Measurements from ENCODE around the gene DNAJC8. TPM values are rescaled to one million over a fixed set of nuclear protein-coding genes. Genes with fewer than 3 reads are reported as not detected.
A peak's percentile ranks its signal among the peaks of the same experiment; 100 is the strongest.

Gene DNAJC8
- total RNA-seq, 5 donors from 2014 or later (not counting 1 experiment from before 2014, with no cell fraction given): 61.8 to 68.0 (median 67.2) TPM

GRCh38 chr1:28240024-28240423 is 7.2 kb upstream of the DNAJC8 start:
- H3K4me3 ChIP-seq (ENCODE audit: control insufficient read depth in 1 of 2, extremely low read depth in 1 of 2, low read length in 1 of 2): no peak overlapping the region
- no peak overlapping the region for H3K27ac ChIP-seq (ENCODE audit: low read length)
- Mint-ChIP-seq H3K27ac (no peak overlapping the region), H3K9me3 (no peaks in the 10 kb centered on the region), H3K27me3 (no peaks in the 10 kb centered on the region), H3K4me3 (no peak overlapping the region), H3K36me3 (no peaks in the 10 kb centered on the region), H3K4me1 (peaks cover 23 to 29% (median 24%) of the 10 kb centered on the region in 3 donors)
- ATAC-seq (replicated peaks in 1 of 4): no peak
- DNase-seq: no peak
- no peaks in the 10 kb centered on the region for H3K9me3 ChIP-seq
- peaks cover 0 to 6% of the 10 kb centered on the region in 2 donors for H3K36me3 ChIP-seq (ENCODE audit: control insufficient read depth in 2 of 2, extremely low read depth in 1 of 2, insufficient read depth in 1 of 2, low read length in 1 of 2)
- H3K27me3 ChIP-seq (replicated peaks in 1 of 2; ENCODE audit: control insufficient read depth in 2 of 2, extremely low read depth in 1 of 2, insufficient read depth in 2 of 2, low read length in 1 of 2): no peaks in the 10 kb centered on the region
- CTCF ChIA-PET: no interaction called here
- WGBS (ENCODE audit: insufficient coverage): 100% methylated on average over 3 of the region's 4 CpGs
- peaks cover 35 to 46% of the 10 kb centered on the region in 2 experiments for H3K4me1 ChIP-seq (ENCODE audit: control insufficient read depth in 1 of 2, extremely low read depth in 1 of 2, insufficient read depth in 2 of 2, low read length in 2 of 2)
- POLR2A ChIA-PET: no interaction called here

- 80% methylated on average over 1 of the region's 2 CpGs for WGBS (ENCODE audit: insufficient coverage)
- Mint-ChIP-seq H3K9me3 (no peaks in the 10 kb centered on the region), H3K4me1 (peaks cover 13 to 22% (median 16%) of the 10 kb centered on the region in 3 donors), H3K27ac (peak overlapping the region in 1 of 2 donors; percentile 34), H3K36me3 (no peaks in the 10 kb centered on the region), H3K27me3 (no peaks in the 10 kb centered on the region), H3K4me3 (no peak overlapping the region)
- Histone ChIP-seq H3K36me3 (ENCODE audit: control insufficient read depth in 2 of 2, extremely low read depth in 1 of 2, insufficient read depth in 1 of 2, low read length in 1 of 2) (peaks cover 0 to 6% of the 10 kb centered on the region in 2 donors), H3K27me3 (replicated peaks in 1 of 2; ENCODE audit: control insufficient read depth in 2 of 2, extremely low read depth in 1 of 2, insufficient read depth in 2 of 2, low read length in 1 of 2) (no peaks in the 10 kb centered on the region), H3K27ac (ENCODE audit: low read length) (no peak overlapping the region), H3K9me3 (no peaks in the 10 kb centered on the region), H3K4me1 (ENCODE audit: control insufficient read depth in 1 of 2, extremely low read depth in 1 of 2, insufficient read depth in 2 of 2, low read length in 2 of 2) (peaks cover 26 to 36% of the 10 kb centered on the region in 2 experiments), H3K4me3 (ENCODE audit: control insufficient read depth in 1 of 2, extremely low read depth in 1 of 2, low read length in 1 of 2) (no peak overlapping the region)
- DNase-seq (no peak), ATAC-seq (replicated peaks in 1 of 4) (no peak)
- CTCF ChIA-PET: no interaction called here
- POLR2A ChIA-PET: interaction anchor here (0.6 to 0.7 kb wide), 3 partner anchors 211 to 1264 kb away, joined by 6 read pairs; no protein-coding TSS in a partner anchor
Observed at GRCh38 chr1:28239004-28239403, 6.2 kb upstream of the DNAJC8 start.

GRCh38 chr1:28236656-28237322 is 4.0 kb upstream of the DNAJC8 start:
- 0% methylated on average over 12 of the region's 20 CpGs for WGBS (ENCODE audit: insufficient coverage)
- H3K27ac ChIP-seq (ENCODE audit: low read length): peak overlapping the region; percentile 83

GRCh38 chr1:28235755-28236655 is 3.2 kb upstream of the DNAJC8 start, which contains the start of gene ATP5IF1:
ATP5IF1 (plus strand) TSS chr1:28236124; CDS start chr1:28236184, 60 bp downstream.
- DNase-seq: peak; percentile 80 to 97 (median 94)
- Histone ChIP-seq H3K4me3 (ENCODE audit: control insufficient read depth in 1 of 2, extremely low read depth in 1 of 2, low read length in 1 of 2) (peak within 1 kb of the TSS; percentile 97 to 99), H3K27ac (ENCODE audit: low read length) (peak within 1 kb of the TSS; percentile 83), H3K9me3 (no peaks in the 10 kb centered on the region), H3K36me3 (ENCODE audit: control insufficient read depth in 2 of 2, extremely low read depth in 1 of 2, insufficient read depth in 1 of 2, low read length in 1 of 2) (peaks cover 0 to 6% of the 10 kb centered on the region in 2 donors), H3K4me1 (ENCODE audit: control insufficient read depth in 1 of 2, extremely low read depth in 1 of 2, insufficient read depth in 2 of 2, low read length in 2 of 2) (peaks cover 18 to 43% of the 10 kb centered on the region in 2 experiments), H3K27me3 (replicated peaks in 1 of 2; ENCODE audit: control insufficient read depth in 2 of 2, extremely low read depth in 1 of 2, insufficient read depth in 2 of 2, low read length in 1 of 2) (no peaks in the 10 kb centered on the region)
- POLR2A ChIA-PET: interaction anchor here (0.6 to 2.5 kb wide), 7 partner anchors 8 to 1684 kb away, joined by 3 to 37 read pairs (median 4); partner anchors contain the start of gene MED18 (in 1 of the 2)
- Mint-ChIP-seq H3K27ac (no peak within 1 kb of the TSS), H3K4me1 (peaks cover 21 to 28% (median 23%) of the 10 kb centered on the region in 3 donors), H3K9me3 (no peaks in the 10 kb centered on the region), H3K27me3 (no peaks in the 10 kb centered on the region), H3K4me3 (no peak within 1 kb of the TSS), H3K36me3 (peaks cover 3% of the 10 kb centered on the region)
- CTCF ChIA-PET: interaction anchor here (0.6 to 1.7 kb wide), 7 partner anchors 10 to 681 kb away, joined by 3 to 20 read pairs (median 4); partner anchors contain the start of genes EYA3 (in 1 of the 2) and YTHDF2 (in 1 of the 2)
- peak; percentile 95 to 97 (median 97) for ATAC-seq (replicated peaks in 1 of 4)
- WGBS (ENCODE audit: insufficient coverage): under 1% methylated on average over 60 of the region's 60 CpGs

More at GRCh38 chr1:28236656-28237322, 4.0 kb upstream of the DNAJC8 start:
- no peaks in the 10 kb centered on the region for H3K9me3 Mint-ChIP-seq
- peak overlapping the region; percentile 97 to 99 for H3K4me3 ChIP-seq (ENCODE audit: control insufficient read depth in 1 of 2, extremely low read depth in 1 of 2, low read length in 1 of 2)
- ATAC-seq (replicated peaks in 1 of 4) (no peak), DNase-seq (peak in 3 of 35 experiments; percentile 4 to 30 (median 25))
- H3K4me1 Mint-ChIP-seq: peaks cover 18 to 25% (median 21%) of the 10 kb centered on the region in 3 donors
- peaks cover 3% of the 10 kb centered on the region for H3K36me3 Mint-ChIP-seq
- H3K4me3 Mint-ChIP-seq: no peak overlapping the region
- no peaks in the 10 kb centered on the region for H3K9me3 ChIP-seq
- ChIA-PET CTCF (interaction anchor here in 1 of 2 donors (1.0 to 1.7 kb wide), 2 partner anchors 9 to 12 kb away, joined by 6 to 20 read pairs; no protein-coding TSS in a partner anchor), POLR2A (interaction anchor here (0.6 to 2.5 kb wide), 5 partner anchors 9 to 431 kb away, joined by 4 to 37 read pairs (median 19); partner anchors contain the start of gene MED18 (in 1 of the 2))
- H3K27me3 Mint-ChIP-seq: no peaks in the 10 kb centered on the region
- H3K36me3 ChIP-seq (ENCODE audit: control insufficient read depth in 2 of 2, extremely low read depth in 1 of 2, insufficient read depth in 1 of 2, low read length in 1 of 2): peaks cover 0 to 6% of the 10 kb centered on the region in 2 donors
- H3K27ac Mint-ChIP-seq: no peak overlapping the region
- H3K27me3 ChIP-seq (replicated peaks in 1 of 2; ENCODE audit: control insufficient read depth in 2 of 2, extremely low read depth in 1 of 2, insufficient read depth in 2 of 2, low read length in 1 of 2): no peaks in the 10 kb centered on the region
- peaks cover 20 to 35% of the 10 kb centered on the region in 2 experiments for H3K4me1 ChIP-seq (ENCODE audit: control insufficient read depth in 1 of 2, extremely low read depth in 1 of 2, insufficient read depth in 2 of 2, low read length in 2 of 2)

GRCh38 chr1:28233264-28233606 is 406 bp upstream of the DNAJC8 start:
- H3K27ac ChIP-seq (ENCODE audit: low read length): peak overlapping the region; percentile 82
- DNase-seq (no peak), ATAC-seq (replicated peaks in 1 of 4) (no peak)

More at GRCh38 chr1:28233264-28233606, 406 bp upstream of the DNAJC8 start:
- no peaks in the 10 kb centered on the region for H3K27me3 Mint-ChIP-seq
- peaks cover 3 to 16% of the 10 kb centered on the region in 2 donors for H3K36me3 ChIP-seq (ENCODE audit: control insufficient read depth in 2 of 2, extremely low read depth in 1 of 2, insufficient read depth in 1 of 2, low read length in 1 of 2)
- H3K27ac Mint-ChIP-seq: no peak overlapping the region
- peak overlapping the region; percentile 96 to 100 for H3K4me3 ChIP-seq (ENCODE audit: control insufficient read depth in 1 of 2, extremely low read depth in 1 of 2, low read length in 1 of 2)
- no peaks in the 10 kb centered on the region for H3K9me3 Mint-ChIP-seq
- POLR2A ChIA-PET: interaction anchor here in 1 of 2 donors (0.7 kb wide), 1 partner anchor 12 kb away, joined by 3 read pairs; no protein-coding TSS in a partner anchor
- H3K4me1 ChIP-seq (ENCODE audit: control insufficient read depth in 1 of 2, extremely low read depth in 1 of 2, insufficient read depth in 2 of 2, low read length in 2 of 2): peaks cover 18 to 44% of the 10 kb centered on the region in 2 experiments
- CTCF ChIA-PET: no interaction called here
- H3K9me3 ChIP-seq: no peaks in the 10 kb centered on the region
- H3K36me3 Mint-ChIP-seq: peaks cover 9% of the 10 kb centered on the region
- peak overlapping the region; percentile 50 to 100 (median 100) for H3K4me3 Mint-ChIP-seq
- H3K4me1 Mint-ChIP-seq: peaks cover 28 to 39% (median 37%) of the 10 kb centered on the region in 3 donors
- WGBS (ENCODE audit: insufficient coverage): 91% methylated on average over 10 of the region's 14 CpGs
- no peaks in the 10 kb centered on the region for H3K27me3 ChIP-seq (replicated peaks in 1 of 2; ENCODE audit: control insufficient read depth in 2 of 2, extremely low read depth in 1 of 2, insufficient read depth in 2 of 2, low read length in 1 of 2)

Measured in T-cell (primary cell).